SHP77 (cell line): ENCODE measurements around the gene CTRB2.
"Not testable (repeated sequence)": the region's sequence is repeated elsewhere in the genome, so short reads cannot be mapped to it uniquely, and the experiment has no call there.

Source experiments
- DNase-seq, 2 experiments: peaks; one replicate each; lab custom pipeline; 2025; lab: John Stamatoyannopoulos, UW

CTRB2 gene

GRCh38 chr16:75227361-75228142 is 20.6 kb upstream of the CTRB2 start:
- no peak for DNase-seq

- no peak for DNase-seq
Observed at GRCh38 chr16:75226550-75227360, 19.8 kb upstream of the CTRB2 start.

- DNase-seq: no peak
Observed at GRCh38 chr16:75225678-75226515, 18.9 kb upstream of the CTRB2 start.

GRCh38 chr16:75225092-75225491 is 18.1 kb upstream of the CTRB2 start:
- no peak for DNase-seq

- DNase-seq: no peak
Observed at GRCh38 chr16:75224306-75225082, 17.5 kb upstream of the CTRB2 start.

GRCh38 chr16:75223129-75223528 is 16.2 kb upstream of the CTRB2 start:
- not testable (repeated sequence) for DNase-seq

GRCh38 chr16:75222271-75222783 is 15.4 kb upstream of the CTRB2 start:
- no peak for DNase-seq

GRCh38 chr16:75219838-75220237 is 12.9 kb upstream of the CTRB2 start:
- DNase-seq: no peak

GRCh38 chr16:75219088-75219487 is 12.1 kb upstream of the CTRB2 start:
- no peak for DNase-seq

- DNase-seq: peak in 1 of 2 experiments; percentile 5
Observed at GRCh38 chr16:75218256-75219076, 11.5 kb upstream of the CTRB2 start, which contains the start of gene CTRB1. CTRB1 (plus strand) TSS chr16:75218988; CDS start chr16:75219008, 20 bp downstream.

- DNase-seq: no peak
Observed at GRCh38 chr16:75217389-75217851, 10.5 kb upstream of the CTRB2 start.

GRCh38 chr16:75216576-75216975 is 9.6 kb upstream of the CTRB2 start:
- DNase-seq: no peak

GRCh38 chr16:75216127-75216526 is 9.2 kb upstream of the CTRB2 start:
- no peak for DNase-seq

GRCh38 chr16:75211286-75211685 is 4.3 kb upstream of the CTRB2 start:
- DNase-seq: not testable (repeated sequence)

GRCh38 chr16:75209944-75210343 is 3.0 kb upstream of the CTRB2 start:
- no peak for DNase-seq

- DNase-seq: not testable (repeated sequence)
Observed at GRCh38 chr16:75209514-75209913, 2.6 kb upstream of the CTRB2 start.

GRCh38 chr16:75208861-75209505 is 2.0 kb upstream of the CTRB2 start:
- DNase-seq: no peak

GRCh38 chr16:75208242-75208825 is 1.4 kb upstream of the CTRB2 start:
- no peak for DNase-seq

GRCh38 chr16:75207831-75208230 is 870 bp upstream of the CTRB2 start:
- no peak for DNase-seq
